Cerebellar cortex (tissue), 1 donor: ENCODE results near the gene WDR31.
"Not testable (repeated sequence)": the region's sequence is repeated elsewhere in the genome, so short reads cannot be mapped to it uniquely, and the experiment has no call there.

Experiments
- DNase-seq: peaks from one replicate; pipeline ENCODE4 v3.0.0-alpha.2; 2015; ENCODE audit warnings: low spot score

Gene WDR31

DNA sequence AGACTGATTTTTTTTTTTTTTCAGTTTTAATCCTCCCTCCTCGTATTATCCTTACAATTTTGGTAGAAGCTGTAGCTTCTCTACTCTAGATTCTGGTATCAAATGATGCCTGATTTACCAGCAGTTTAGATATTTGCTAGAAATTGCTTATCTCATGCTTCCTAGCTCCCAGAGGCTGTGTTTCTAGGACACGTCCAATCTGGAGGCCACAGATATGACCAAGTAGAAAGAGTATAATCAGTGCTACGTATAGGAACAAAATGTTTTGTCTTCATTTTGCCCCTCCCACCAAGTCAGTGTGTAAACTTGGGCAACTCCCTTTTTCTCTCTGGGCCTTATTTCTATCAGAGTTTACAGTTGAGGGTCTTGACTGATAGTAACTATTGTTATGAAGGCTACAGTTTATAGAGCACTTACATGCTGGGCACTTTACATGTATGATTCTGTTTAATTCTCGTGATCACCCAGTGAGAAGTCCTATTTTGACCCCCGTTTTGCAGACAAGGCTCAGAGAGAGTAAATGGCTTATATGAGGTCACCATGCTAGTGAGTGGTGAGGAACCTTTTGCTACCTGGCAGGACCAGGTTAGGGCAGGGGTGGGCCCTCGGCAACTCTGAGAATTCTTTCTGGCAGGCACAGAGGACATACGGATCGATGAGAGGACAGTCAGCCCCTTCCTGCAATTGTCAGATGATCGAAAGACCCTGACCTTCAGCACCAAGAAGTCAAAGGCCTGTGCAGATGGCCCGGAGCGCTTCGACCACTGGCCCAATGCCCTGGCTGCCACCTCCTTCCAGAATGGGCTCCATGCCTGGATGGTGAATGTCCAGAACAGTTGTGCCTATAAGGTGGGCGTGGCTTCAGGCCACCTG, 29.1 kb upstream of the WDR31 start:
- DNase-seq = no peak

DNA sequence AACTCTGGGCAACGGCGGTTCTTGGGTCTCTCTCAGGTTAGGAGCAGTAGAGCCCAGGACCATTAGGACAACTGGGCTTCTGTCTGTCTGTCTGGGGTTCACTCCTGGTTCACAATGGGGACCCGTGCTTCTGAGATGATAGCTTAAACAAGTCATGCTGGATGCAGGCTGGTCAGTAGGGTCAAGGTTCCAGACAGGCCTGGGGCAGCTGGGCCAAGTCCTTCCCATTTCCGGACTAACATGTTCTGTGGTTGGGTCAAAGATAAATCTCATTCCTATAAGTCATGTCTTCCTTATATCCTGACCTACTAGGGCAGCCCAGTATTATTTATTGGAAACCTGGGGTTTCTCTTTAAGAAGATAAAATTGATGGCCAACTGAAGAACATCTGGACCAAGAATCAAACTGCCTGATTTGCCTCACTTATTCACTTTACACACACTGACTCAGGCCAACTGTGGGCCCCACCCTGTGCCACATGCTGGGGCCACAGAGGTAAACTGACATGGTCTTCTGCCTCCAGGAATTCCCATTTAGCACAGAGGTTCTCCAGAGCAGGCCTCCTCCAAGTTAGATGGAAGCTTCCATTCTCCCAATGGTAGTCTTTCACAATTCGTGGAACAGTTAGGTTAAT, 28.4 kb upstream of the WDR31 start:
- DNase-seq = no peak

DNA sequence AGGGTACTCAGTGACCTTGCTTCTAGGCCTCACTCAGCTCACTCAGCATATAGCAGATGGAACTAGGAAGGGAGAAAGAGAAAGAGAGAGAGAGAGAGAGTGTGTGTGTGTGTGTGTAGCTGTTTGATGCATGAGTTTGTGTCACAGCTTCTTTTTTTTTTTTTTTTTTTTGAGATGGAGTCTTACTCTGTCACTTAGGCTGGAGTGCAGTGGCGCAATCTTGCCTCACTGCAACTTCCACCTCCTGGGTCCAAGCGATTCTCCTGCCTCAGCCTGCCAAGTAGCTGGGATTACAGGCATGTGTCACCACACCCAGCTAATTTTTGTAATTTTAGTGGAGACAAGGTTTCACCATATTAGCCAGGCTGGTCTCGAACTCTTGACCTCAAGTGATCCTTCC, 25.6 kb upstream of the WDR31 start:
- not testable (repeated sequence) for DNase-seq

DNA sequence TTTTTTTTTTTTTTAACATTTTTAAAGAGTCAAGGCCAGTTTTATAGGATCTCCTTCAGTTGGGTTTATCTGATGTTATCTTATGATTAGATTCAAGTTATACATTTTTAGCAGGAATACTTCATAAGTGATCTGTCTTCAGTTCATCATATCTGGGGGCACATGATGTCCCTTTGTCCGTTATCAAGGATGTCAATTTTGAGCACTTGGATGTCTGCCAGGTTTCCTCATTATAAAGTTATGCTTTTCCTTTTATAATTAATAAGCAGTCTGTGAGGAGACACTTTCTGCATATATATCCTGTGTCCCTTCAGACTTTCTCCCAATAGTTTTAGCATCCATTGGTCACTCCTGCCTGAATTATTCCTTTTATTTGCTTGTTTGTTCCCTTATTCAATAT, 24.9 kb upstream of the WDR31 start:
- no peak for DNase-seq

DNA sequence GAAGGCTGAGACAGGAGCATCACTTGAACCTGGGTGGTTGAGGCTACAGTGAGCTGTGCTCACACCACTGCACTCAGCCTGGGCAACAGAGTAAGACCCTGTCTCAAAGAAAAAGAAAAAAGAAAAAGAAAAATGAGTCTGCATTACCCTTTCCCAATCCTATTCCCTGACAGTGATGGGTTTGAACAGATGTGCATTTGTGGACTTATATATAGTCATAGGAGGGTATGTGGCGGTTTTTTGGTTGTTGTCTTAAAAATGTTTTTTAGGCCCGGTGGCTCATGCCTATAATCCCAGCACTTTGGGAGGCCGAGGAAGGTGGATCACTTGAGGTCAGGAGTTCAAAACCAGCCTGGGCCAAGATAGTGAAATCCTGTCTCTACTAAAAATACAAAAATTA, 23.3 kb upstream of the WDR31 start:
- no peak for DNase-seq

DNA sequence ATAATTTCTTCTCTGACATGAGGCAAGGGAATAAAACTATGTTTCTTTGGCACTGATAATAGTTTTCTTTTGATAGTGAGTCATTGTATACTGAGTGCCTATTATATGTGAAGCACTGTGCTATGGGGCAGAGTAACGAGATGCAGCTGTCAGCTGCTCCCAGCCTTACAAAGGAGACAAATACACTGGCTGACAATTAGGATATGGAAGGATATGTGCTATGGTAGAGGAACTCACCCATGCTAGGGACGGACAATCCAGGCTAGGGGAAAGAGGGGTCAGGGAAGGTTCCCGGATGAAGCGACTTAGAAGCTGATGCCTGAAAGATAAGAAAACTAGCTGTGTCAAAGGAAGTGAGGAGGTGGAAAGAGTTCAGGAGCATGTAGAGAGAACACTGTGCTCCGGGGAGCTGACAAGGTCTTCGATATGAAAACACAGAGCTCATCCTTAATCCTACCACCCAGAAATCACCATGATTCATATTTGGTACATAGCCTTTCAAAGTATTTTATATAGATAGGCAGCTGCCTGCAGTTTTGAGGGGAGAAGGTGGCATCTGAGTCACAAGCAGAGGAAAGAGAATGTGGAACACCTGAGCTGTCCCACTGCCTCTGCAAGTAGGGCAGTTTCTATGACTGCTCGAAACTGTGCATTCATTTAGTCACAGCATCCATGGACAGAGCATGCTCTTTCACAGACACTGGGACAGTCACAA, 21.4 kb upstream of the WDR31 start:
- no peak for DNase-seq

DNA sequence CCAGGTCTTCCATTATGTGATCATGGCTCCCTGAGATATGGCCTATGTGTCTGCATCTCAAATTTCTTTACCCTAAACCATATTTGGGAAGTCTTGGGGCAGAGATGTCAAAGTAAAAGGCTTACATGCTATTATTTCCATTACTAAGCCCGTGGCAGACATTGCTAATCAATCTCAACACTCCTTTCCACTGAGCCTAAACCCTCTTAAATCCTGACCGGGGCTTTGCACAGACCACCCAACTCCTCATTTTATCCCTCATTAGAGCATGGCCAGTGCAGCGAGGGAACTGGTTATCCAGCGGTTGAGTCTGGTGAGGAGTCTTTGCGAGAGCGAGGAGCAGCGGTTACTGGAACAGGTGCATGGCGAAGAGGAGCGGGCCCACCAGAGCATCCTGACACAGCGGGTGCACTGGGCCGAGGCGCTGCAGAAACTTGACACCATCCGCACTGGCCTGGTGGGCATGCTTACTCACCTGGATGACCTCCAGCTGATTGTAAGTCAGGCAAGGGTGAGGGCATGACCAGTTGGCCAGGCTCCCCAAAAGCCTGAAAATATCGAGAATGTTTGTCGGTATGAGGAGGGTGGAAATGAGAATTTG, 20.3 kb upstream of the WDR31 start:
- no peak for DNase-seq

DNA sequence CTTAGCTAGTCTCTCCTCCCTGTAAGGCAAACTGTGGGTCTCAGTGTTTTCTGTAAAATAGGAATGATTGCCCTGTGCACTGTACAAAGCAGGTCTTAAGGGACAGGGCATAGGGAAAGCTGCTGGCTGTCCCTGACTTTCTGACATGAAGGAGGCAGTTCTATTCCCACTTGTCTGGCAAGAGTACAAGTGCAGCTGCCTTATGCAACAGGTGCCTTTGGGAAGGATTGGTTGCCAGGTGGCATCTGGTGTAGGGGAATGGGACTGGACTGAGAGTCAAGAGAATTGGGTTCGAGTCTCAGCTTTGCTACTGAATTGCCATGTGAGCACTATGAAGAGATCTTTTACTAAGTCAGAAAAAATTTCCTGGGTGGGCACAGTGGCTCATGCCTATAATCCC, 19.3 kb upstream of the WDR31 start:
- DNase-seq = no peak

DNA sequence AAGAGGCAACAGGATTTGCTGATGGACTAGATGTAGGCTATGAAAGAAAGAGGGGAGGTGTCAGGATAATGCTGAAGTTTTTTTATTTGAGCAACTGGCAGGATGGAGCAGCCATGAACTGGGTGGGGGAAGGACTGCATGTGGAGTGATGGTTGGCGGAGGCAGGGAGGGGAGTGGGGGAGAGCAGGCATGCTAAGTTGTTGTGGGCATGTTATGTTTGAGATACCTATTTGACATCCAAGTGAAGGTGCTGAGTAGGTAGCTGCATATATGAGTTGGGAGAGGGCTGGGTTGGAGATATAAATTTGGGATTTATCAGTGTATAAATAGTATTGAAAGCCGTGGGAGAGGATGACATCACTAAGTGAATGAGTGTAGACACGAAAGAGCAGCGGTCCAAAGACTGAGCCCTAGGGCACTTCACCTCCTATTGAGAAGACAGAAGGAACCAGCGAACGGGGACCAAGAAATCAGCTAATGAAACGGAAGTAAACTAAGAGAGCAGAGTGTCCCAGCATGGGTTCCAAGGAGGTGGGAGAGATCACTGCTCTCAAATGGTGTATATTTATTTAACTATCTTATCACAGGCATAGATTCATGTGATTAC, 16.7 kb upstream of the WDR31 start:
- no peak for DNase-seq

DNA sequence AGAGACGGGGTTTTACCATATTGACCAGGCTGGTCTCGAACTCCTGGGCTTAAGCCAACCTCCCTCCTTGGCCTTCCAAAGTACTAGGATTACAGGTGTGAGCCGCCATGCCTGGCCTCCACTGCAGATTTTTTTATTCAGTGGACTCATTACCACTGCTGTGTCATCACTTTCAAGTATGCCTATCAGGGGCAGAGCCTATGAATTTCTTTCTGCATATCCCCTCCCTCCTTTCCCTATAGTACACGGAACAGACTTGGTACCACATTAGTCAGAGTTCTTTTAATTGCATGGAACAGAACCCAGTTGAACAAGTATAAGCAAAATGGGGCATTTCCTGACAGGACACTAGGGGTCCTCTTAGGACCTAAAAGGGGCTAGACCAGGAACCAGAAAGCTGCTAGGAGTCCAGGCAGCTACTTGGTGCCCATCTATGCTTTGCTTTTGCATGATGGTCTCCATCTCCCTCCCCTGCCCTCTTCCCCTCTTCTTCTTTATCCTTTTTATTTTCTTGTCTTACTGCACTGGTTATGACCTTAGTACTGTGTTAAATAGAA, 15.0 kb upstream of the WDR31 start:
- DNase-seq = no peak

DNA sequence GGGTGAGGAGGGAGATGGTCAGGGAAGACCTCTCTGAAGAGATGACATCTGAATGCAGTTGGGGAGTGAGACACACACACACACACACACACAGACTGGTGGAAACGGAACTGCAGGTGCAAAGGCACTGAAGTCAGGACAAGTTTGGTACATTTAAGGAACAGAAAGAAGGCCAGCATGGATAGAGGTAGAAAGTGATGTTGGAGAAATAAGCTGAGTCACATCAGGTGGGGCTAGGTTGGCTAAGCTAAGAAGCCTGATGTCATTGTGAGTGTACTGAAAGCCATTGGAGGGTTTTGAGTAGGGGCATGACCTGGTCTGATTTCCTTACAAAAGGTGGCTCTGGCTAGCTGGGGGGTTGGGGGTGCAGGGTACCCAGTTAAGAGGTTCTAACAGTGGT, 12.3 kb upstream of the WDR31 start:
- DNase-seq = no peak

DNA sequence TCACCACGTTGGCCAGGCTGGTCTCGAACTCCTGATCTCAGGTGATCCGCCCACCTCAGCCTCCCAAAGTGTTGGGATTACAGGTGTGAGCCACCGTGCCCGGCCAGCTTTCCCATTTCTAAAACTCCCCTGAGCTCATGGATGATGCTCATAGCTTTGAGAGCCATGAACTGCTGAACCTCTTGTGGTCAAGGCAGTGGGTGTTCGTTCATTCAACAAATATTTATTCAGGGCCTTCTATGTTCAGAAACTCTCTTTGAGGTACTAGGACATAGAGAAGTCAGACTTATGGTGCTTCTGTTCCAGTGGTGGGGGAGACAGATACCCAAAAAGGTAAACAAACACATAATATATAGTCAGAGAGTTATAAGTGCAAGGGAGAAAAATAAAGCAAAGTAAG, 11.9 kb upstream of the WDR31 start:
- DNase-seq = no peak

DNA sequence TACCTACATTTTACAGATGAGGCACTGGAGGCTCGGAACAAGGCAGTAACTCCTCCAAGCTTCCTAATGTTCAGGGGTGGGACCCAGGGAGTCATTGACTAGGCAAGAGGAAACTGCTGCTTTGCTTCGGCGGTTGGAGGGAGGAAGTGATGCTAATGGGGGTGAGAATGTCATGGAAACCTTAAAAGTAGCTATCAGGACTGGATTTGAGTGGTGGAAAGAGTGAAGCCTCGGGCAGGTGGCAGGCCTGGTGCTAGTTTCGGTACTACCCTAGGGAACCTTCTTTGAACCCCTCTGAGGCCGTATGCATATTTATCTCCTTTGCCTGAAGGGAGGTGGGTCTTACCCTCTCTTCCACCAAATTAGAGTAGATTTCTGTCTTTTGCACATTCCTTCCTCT, 10.9 kb upstream of the WDR31 start:
- DNase-seq = no peak

DNA sequence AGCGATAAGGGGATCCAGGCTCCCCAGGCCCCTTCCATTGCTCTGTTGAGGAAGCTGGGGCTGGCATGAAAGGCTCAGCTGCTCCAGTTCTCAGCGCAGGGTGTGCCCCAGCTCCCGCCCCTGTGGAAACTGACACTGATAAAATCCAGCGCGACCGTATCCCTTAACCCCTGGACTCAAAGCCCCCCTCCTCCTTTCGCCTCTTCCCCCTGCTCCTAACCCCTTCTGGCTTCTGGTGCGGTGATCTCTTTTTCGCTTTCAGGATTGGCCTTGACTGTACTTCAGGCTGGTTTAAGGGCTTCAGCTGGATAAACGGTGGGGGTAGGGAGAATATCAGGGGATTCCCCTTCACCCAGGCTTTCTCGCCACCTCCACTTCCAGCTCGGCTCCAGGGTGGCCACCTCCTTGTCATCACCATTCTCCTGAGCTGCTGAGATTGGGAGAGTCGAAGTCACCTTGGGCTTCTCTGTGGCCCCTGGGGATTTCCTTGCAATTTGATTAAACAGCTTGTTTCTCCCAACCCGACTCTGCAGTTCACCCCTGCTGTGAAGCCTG, 10.1 kb upstream of the WDR31 start:
- DNase-seq = no peak

DNA sequence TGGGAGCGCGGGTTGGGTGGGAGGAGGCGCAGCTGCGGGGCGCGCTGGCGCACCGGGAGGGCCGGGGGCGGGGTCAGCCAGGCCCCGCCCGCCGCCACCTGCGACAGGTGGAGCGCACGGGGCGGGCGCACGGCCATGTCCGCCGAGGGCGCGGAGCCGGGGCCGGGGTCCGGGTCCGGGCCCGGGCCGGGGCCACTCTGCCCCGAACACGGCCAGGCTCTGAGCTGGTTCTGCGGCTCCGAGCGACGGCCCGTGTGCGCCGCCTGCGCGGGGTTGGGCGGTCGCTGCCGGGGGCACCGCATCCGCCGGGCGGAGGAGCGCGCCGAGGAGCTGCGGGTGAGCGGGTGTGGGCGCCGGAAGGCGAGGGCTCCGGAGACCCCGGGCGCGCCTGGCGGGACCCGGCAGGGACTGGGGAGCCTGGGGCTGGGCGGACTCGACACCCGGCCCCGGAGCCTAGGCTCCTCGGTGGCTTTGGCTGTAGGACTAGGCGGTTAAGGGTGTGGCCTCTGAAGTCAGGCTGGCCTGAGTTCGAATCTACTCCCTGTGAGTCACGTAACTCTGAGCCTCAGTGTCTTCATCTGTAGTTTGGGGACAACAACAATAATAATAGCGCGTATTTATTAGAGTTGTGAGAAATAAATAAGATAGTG, 9.5 kb upstream of the WDR31 start, which contains the start of gene BSPRY:
Gene BSPRY, plus strand, starts transcription at position 97 of the 650 bp plus-strand sequence. Its CDS starts 39 bp downstream, at position 136.
- DNase-seq = no peak

DNA sequence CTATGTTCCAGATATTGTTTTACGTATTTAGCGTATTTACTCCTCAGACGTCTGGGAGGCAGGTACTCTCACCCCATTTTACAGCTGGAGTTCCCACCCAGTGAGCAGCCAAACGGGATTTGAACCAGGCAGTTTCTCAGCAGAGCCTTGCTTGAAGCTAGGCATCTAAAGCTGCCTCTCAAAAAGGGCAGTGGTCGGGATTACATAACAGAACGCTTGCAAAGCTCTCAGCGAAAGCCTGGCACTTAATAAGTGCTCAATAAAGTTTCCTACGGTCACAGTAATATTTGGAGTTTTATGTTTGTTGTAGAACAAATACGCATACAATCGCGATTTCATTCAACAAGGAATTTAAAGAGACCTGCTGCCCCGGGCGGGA, 9.0 kb upstream of the WDR31 start:
- no peak for DNase-seq

DNA sequence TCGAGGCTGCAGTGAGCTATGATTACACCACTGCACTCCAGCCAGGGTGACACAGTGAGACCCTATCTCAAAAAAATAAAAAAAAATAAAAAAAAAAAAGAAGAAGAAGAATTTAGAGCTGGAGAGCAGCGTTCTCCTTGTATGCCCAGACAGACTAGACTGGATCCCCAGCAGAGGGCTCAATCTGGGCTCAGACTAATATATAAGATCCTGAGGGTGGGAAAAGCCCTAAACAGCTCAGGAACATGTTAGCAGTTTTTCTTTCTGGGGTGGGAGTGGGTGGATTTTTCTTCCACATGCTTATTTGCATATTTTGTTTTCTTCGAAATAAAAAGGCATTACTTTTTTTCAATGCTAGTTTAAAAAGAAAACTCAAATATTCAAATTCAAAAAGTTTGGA, 8.4 kb upstream of the WDR31 start:
- DNase-seq = no peak

DNA sequence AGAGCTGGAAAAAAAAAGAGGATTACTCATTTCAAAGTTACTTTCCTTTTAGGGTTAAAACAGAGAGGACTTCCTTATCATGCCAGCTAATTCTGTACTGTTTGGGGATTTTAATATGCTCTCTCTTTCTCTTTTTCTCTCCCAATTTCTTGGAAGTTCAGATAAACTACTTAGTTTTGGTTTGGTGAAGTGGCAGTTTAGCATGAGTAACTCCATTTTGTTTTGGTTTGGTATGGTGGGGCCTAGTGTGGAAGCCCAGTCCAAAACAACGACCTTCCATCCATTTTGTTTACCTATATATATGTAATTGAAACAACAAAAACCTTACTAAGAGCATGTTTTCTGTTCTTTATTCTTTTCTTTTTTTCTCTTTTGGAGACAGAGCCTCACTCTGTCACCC, 5.6 kb upstream of the WDR31 start:
- DNase-seq = no peak

DNA sequence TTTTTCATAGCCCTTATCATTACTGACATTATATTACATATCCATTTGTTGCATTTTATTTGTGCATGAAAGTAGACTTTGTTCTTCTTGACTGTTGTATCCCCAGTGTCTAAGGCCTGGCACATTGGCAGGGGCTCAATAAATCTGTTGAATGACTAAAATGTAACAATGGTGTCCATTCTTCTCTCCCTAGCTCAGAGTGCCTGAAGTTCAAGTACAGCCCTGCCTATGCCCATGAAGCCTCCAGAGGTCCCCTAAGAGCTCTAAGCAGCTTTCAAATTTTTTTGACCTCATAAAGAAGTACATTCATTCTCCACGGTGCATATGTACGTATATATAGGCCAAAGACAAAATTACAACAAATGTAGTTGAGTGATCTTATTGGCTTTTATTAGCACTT, 5.1 kb upstream of the WDR31 start:
- no peak for DNase-seq

DNA sequence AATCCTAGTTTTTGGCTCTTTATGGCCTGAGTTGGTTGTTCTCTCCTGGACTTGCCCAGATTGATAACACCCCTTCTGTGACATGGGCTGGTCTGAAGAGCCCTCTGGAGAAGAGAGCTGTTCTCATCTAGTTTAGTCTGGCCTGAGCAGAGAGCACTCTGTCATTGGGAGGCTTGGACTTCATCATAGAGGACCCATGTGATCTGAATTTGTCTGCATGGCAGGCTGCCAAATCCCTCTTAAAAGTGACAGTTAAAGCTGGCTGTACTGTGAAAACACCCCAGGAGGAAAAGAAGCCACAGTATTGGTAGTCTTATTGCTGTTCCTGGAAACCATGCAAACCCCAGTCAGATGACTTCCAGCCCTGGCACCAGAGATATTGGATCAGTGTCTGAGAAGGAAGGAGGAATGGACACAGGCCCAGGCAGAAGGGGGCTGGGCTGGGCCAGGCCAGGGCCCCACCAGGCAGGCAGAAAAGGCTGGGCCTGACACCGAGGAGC, 3.7 kb upstream of the WDR31 start:
- DNase-seq = peak; percentile 49
